Fibroblast of pulmonary artery (primary cell): Measurements from ENCODE around the gene SEMA5B.
A peak's percentile ranks its signal among the peaks of the same experiment; 100 is the strongest.

Source experiments
- DNase-seq: peaks from one replicate; pipeline ENCODE4 v3.0.0-alpha.2; 2010; ENCODE audit warnings: low read depth
- H3K4me3 ChIP-seq: replicated peaks from 2 replicates; pipeline ENCODE4 v1.5.1; 2011; ENCODE audit warnings: low read depth, mild to moderate bottlenecking, control low read depth, low read length, moderate library complexity
- TF ChIP-seq, protein P1 (sequence below): IDR thresholded peaks from 2 replicates; pipeline ENCODE4 v1.5.1; 2011; ENCODE audit warnings: mild to moderate bottlenecking, control low read depth, low read length, inconsistent platforms; ENCODE audit errors: missing control alignments

Gene SEMA5B

DNA sequence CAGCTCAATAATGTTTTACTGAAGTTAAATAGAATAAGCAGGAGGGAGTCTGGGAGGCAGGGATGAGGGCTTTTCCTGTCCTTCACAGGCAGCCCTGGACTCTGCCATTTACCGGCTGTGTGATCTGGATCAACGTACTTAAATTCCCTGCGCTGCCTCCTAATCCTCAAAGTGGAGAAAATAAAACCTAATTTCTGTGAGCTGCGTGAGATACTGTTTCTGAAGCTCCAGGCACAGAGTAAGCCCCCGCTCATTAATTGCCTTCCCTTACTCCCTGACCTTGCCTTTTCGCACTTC lies 39.0 kb upstream of the SEMA5B start:
- H3K4me3 ChIP-seq = peak overlapping the region; percentile 86
- no peak for DNase-seq
- TF ChIP-seq, protein P1, sequence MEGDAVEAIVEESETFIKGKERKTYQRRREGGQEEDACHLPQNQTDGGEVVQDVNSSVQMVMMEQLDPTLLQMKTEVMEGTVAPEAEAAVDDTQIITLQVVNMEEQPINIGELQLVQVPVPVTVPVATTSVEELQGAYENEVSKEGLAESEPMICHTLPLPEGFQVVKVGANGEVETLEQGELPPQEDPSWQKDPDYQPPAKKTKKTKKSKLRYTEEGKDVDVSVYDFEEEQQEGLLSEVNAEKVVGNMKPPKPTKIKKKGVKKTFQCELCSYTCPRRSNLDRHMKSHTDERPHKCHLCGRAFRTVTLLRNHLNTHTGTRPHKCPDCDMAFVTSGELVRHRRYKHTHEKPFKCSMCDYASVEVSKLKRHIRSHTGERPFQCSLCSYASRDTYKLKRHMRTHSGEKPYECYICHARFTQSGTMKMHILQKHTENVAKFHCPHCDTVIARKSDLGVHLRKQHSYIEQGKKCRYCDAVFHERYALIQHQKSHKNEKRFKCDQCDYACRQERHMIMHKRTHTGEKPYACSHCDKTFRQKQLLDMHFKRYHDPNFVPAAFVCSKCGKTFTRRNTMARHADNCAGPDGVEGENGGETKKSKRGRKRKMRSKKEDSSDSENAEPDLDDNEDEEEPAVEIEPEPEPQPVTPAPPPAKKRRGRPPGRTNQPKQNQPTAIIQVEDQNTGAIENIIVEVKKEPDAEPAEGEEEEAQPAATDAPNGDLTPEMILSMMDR = no peak

DNA sequence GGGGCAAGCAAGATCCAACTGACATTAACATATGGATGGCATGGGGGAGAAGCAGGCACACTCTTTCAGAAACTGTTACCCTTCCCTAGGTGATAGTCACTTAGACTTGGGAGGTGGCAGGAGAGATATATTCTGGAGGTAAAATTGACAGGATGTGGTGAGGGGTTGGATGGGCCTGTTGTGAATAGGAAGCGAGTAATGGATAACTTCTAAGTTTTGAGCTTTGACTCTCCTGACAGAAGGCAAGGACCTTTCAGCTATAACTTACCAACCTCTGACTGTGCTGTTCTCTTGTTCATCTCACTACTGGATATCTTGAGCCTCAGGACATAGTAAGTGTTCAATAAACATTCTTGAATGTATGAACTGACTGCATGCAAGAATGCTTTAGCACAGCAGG lies 37.4 kb upstream of the SEMA5B start:
- TF ChIP-seq, protein P1 = no peak
- no peak for DNase-seq
- no peak overlapping the region for H3K4me3 ChIP-seq

DNA sequence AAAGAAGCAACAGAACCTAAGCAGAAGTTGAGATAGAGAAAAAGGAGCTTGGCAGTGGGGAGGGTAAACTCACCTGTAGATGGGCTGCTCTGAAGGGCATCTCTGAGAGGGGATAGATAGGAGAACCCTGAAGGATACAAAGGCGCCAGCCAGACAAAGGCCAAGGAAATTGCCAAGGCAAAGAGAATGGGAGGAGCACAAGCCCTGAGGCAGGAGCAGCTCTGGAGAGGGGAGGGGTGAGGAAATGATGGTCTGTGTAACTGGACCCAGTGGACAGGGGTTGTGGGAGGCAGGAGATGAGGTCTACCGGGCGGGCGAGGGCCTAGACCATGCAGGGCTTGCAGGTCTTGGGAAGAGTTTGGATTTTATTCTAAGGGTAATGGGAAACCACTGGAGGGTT lies 36.9 kb upstream of the SEMA5B start:
- no peak overlapping the region for H3K4me3 ChIP-seq
- no peak for DNase-seq
- TF ChIP-seq, protein P1 = no peak

DNA sequence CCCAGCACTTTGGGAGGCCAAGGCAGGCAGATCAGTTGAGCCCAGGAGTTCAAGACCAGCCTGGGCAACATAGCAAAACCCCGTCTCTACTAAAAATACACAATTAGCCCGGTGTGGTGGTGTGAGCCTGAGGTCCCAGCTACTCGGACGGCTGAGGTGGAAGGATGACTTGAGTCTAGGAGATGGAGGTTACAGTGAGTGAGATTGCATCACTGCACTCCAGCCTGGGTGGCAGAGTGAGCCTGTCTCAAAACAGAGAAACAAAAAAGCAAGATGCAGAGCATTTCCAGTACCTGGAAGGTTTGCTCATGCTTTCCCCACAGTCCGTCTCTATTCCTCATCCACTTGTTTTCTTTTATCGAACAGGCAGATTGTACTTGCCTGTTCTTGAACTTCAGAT lies 35.5 kb upstream of the SEMA5B start:
- no peak overlapping the region for H3K4me3 ChIP-seq
- TF ChIP-seq, protein P1 = no peak
- DNase-seq = no peak

DNA sequence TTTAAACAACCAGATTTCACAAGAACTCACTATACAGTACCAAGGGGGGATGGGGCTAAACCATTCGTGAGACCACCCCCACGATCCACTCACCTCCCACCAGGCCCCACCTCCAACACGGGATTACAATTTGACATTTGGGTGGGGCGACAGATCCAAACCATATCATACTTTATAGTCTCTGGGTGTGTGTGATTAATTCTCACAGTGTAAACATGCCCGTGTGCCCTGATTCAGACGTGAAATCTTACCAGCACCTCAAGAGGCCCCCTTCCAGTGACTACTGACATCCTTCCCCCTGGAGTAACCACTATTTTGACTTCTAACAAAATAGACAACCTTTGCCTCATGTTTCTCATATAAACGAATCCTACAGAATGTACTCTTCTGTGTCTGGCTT lies 34.3 kb upstream of the SEMA5B start:
- no peak for DNase-seq
- no peak overlapping the region for H3K4me3 ChIP-seq
- TF ChIP-seq, protein P1 = no peak

DNA sequence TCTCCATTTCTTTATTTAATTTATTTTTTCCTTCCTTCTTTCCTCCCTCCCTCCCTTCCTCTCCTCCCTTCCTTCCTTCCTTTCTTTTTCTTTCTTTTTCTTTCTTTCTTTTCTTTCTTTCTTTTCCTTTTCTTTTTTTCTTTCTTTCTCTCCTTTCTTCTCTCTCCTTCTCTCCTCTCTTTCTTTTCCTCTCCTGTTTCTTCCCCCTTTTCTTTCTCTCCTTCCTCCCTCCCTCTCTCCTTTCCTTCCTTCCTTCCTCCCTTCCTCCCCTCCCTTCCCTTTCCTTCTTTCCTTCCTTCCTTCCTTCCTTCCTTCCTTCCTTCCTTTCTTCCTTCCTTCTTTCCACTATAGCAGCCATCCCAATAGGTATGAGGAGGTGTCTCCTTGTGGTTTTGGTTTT lies 32.5 kb upstream of the SEMA5B start:
- TF ChIP-seq, protein P1 = no peak
- H3K4me3 ChIP-seq = no peak overlapping the region
- DNase-seq = no peak

DNA sequence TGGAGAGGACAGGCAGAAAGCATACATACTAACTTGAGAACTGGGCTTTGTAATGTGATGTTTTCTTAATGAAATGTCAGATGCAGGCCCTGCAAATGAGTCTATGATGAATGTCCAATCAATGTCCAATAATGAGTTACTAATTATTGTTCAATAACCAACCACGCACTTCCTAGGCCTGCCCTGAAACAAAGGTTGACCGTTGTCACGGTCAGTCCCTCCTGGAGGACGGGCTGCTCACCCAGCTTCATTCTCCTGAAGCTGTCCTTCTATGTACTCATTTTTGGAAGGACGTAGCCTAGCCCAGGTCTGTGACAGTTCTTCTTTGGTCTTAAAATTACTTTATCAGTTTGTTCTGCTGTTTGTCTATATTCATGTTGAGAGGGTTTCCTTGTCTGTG lies 30.9 kb upstream of the SEMA5B start:
- DNase-seq = no peak
- H3K4me3 ChIP-seq = no peak overlapping the region
- TF ChIP-seq, protein P1 = no peak
